Upper lobe of right lung (tissue), 1 donor: ENCODE measurements around the gene SLC9A1. TPM values are rescaled to one million over a fixed set of nuclear protein-coding genes. Genes with fewer than 3 reads are reported as not detected.

Experiments
- ATAC-seq: fragments of 200-7000 bp; cut with Tn5 transposase; one replicate; pipeline ENCODE4 v1.9.1; 2020; ENCODE audit warnings: mild to moderate bottlenecking, moderate library complexity
- DNase-seq: peaks from one replicate; pipeline ENCODE4 v3.0.0-alpha.2; 2020
- H3K27ac ChIP-seq: fragments of 200-600 bp; one replicate; pipeline ENCODE4 v1.8.0; 2022
- H3K27me3 ChIP-seq: fragments of 200-600 bp; one replicate; pipeline ENCODE4 v1.8.0; 2022; ENCODE audit warnings: mild to moderate bottlenecking
- H3K36me3 ChIP-seq: fragments of 200-600 bp; one replicate; pipeline ENCODE4 v1.8.0; 2022
- H3K4me1 ChIP-seq: fragments of 200-600 bp; one replicate; pipeline ENCODE4 v1.8.0; 2022
- H3K4me3 ChIP-seq: fragments of 200-600 bp; one replicate; pipeline ENCODE4 v1.8.0; 2022; ENCODE audit warnings: mild to moderate bottlenecking
- H3K9me3 ChIP-seq: fragments of 200-600 bp; one replicate; pipeline ENCODE4 v1.8.0; 2022
- intact Hi-C: fragments of 100-400 bp; cut with DNase I; formaldehyde crosslinking; loops from one replicate; pipeline ENCODE4 v1.11.0; 2022
- total RNA-seq: library from RNA; stranded (reverse); fragmentation: NEBNext Ultra II Directional; extraction: Animal tissue kit (Norgen Biotek cat#: 25700); gene quantifications from one replicate; pipeline ENCODE4 v1.2.1, GENCODE V29; 2021
- TF ChIP-seq, protein P1 (sequence below): fragments of 200-600 bp; IDR thresholded peaks from one replicate; pipeline ENCODE4 v1.8.0; 2022; ENCODE audit warnings: antibody characterized with exemption
- donor health status: DM: no; HTN: yes; CAD: no; lungs with severe emphysema.

Gene SLC9A1
- total RNA-seq, 1 donor from 2014 or later = 62.4 TPM

- no peak overlapping the region for H3K27ac ChIP-seq
- ATAC-seq (peak; percentile 72), DNase-seq (peak; percentile 89)
- no peaks in the 10 kb centered on the region for H3K27me3 ChIP-seq
- intact Hi-C loops = loop anchor here (2.0 to 5.0 kb wide), 2 partner anchors 94 to 182 kb away; no protein-coding TSS in a partner anchor
- peaks cover 25% of the 10 kb centered on the region for H3K36me3 ChIP-seq
- H3K4me3 ChIP-seq = no peak overlapping the region
- TF ChIP-seq, protein P1, sequence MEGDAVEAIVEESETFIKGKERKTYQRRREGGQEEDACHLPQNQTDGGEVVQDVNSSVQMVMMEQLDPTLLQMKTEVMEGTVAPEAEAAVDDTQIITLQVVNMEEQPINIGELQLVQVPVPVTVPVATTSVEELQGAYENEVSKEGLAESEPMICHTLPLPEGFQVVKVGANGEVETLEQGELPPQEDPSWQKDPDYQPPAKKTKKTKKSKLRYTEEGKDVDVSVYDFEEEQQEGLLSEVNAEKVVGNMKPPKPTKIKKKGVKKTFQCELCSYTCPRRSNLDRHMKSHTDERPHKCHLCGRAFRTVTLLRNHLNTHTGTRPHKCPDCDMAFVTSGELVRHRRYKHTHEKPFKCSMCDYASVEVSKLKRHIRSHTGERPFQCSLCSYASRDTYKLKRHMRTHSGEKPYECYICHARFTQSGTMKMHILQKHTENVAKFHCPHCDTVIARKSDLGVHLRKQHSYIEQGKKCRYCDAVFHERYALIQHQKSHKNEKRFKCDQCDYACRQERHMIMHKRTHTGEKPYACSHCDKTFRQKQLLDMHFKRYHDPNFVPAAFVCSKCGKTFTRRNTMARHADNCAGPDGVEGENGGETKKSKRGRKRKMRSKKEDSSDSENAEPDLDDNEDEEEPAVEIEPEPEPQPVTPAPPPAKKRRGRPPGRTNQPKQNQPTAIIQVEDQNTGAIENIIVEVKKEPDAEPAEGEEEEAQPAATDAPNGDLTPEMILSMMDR = peak; percentile 98
- no peaks in the 10 kb centered on the region for H3K9me3 ChIP-seq
- peaks cover 23% of the 10 kb centered on the region for H3K4me1 ChIP-seq
These were observed 52.0 kb downstream of the SLC9A1 start for GRCh38 chr1:27102707-27103468.

DNA sequence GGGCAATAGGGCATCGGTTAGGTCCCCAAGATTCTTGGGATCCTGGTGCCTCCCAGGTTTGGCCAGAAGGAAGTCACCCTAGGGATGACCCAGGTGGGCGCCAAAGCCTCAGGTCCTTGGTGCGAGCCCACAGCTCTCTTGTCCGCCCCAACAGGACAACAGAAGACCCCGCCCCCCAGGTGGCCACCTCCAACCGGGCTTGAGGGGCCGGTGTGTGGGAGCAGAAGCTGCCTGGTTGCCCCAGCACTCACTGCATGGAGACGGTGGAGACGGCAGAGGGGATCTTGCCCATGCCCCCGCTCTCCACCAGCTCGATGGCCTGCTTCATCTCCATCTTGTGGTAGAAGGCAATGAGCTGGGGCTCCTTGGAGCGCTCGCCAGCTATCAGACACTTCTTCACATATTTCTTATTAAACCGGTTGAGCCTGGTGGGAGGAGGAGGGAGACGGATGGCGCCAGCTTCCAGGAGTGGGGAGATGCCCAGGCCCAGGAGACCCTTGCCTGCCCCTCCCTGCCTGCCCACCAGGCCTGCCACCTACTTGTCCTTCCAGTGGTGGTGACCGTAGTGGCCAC lies 52.7 kb downstream of the SLC9A1 start:
- Histone ChIP-seq H3K27me3 (no peaks in the 10 kb centered on the region), H3K36me3 (peaks cover 25% of the 10 kb centered on the region), H3K27ac (no peak overlapping the region), H3K4me3 (no peak overlapping the region), H3K9me3 (no peaks in the 10 kb centered on the region), H3K4me1 (peaks cover 27% of the 10 kb centered on the region)
- DNase-seq (no peak), ATAC-seq (no peak)
- intact Hi-C loops = loop anchor here (2.0 to 5.0 kb wide), 2 partner anchors 95 to 183 kb away; no protein-coding TSS in a partner anchor
- TF ChIP-seq, protein P1 = no peak

DNA sequence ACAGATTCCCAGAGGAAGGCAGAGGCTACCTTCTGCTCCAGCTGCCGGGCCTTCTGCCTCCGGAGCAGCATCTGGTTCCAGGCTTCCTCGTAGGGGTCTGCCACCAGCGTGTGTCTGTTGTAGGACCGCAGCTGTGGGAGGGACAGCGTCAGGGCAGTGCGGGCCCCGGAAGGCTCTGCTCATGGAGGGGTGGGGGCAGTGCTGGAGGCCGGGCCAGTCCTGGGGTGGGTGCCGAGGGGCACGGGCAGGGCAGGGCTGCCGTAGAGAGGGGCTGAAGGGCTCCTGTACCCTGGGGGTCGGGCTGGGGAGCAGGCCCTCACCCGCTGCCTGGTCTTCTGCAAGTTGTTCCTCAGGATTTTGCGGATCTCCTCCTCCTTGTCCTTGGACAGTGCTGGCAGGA lies 53.2 kb downstream of the SLC9A1 start:
- Histone ChIP-seq H3K27ac (no peak overlapping the region), H3K36me3 (peaks cover 24% of the 10 kb centered on the region), H3K4me1 (peaks cover 27% of the 10 kb centered on the region), H3K27me3 (no peaks in the 10 kb centered on the region), H3K9me3 (no peaks in the 10 kb centered on the region), H3K4me3 (no peak overlapping the region)
- TF ChIP-seq, protein P1 = no peak
- no peak for DNase-seq
- ATAC-seq = no peak
- intact Hi-C loops = loop anchor here (2.0 to 5.0 kb wide), 2 partner anchors 96 to 183 kb away; no protein-coding TSS in a partner anchor

DNA sequence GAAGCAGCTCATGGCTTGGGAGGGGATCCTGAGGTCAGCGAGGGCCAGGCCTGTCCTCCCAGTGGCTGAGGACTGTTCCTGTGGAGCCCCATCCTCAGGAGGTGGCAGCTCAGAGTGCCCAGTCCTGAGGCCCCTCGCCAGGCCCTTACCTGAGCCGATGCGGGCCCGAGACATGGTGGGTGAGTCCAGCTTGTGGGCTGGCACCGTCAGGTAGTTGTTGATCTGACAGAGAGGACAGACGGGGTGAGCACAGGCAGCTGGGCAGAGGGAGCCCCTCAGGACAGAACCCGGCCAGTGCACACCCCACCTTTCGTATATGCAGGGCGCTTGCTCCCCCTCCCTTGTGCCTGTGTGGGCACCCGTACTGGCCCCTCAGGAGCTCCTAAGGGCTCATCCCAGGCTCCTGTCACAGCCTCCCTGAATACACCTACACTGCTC lies 53.9 kb downstream of the SLC9A1 start:
- no peak for ATAC-seq
- H3K9me3 ChIP-seq = no peaks in the 10 kb centered on the region
- H3K4me1 ChIP-seq = peaks cover 27% of the 10 kb centered on the region
- no peaks in the 10 kb centered on the region for H3K27me3 ChIP-seq
- TF ChIP-seq, protein P1 = no peak
- H3K27ac ChIP-seq = no peak overlapping the region
- intact Hi-C loops = loop anchor here (5.0 kb wide), 1 partner anchor 96 kb away; no protein-coding TSS in a partner anchor
- H3K36me3 ChIP-seq = peaks cover 17% of the 10 kb centered on the region
- DNase-seq = no peak
- no peak overlapping the region for H3K4me3 ChIP-seq

DNA sequence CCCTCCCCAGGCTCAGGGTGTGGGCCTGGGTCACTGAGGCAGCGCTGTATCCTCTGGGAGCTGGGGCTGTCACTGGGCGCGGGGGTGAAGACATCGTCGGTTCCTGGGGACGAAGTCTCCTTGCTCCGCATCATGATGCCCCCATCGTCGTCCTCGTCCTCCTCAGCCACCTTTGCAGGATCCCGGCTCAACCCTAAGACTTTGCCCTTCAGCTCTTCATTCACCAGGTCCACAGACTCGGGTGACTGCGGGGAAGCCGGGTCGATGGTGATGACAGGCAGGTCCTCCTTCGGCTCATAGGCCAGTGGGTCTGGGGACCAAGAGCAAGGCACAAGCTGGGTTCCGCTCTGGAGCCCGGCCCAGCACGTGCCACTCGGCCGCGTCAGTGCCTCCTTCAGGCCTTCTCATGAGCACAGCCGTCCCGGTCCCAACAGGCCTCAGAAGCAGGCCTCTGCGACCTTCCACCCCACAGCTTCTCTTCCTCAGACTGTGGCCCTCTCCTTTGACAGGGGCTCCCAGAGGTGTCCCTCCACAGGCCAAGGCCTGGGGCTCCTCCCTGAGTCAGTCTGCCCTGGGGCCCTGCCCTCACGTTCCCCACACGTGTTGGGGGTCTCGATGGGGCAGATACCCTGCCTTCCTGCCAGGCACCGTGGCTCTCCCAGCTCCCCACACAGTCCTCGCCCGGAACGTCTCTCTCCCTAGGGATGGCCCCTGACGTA lies 54.4 kb downstream of the SLC9A1 start:
- Histone ChIP-seq H3K27ac (peak overlapping the region; percentile 76), H3K4me1 (peaks cover 27% of the 10 kb centered on the region), H3K27me3 (no peaks in the 10 kb centered on the region), H3K9me3 (no peaks in the 10 kb centered on the region), H3K36me3 (peaks cover 12% of the 10 kb centered on the region), H3K4me3 (no peak overlapping the region)
- TF ChIP-seq, protein P1 = no peak
- DNase-seq (no peak), ATAC-seq (no peak)
- intact Hi-C loops = loop anchor here (5.0 kb wide), 1 partner anchor 97 kb away; no protein-coding TSS in a partner anchor
